Neural cell (in vitro differentiated cells): ENCODE data around the gene PDE2A. TPM values are rescaled to one million over a fixed set of nuclear protein-coding genes. Genes with fewer than 3 reads are reported as not detected.

ENCODE experiments used
- H2AFZ ChIP-seq: fragments of 200-600, 300-800 bp; sonication (generic), shearing (Covaris generic); 2 replicates; pipeline ENCODE4 v1.6.0; 2014; ENCODE audit warnings: low read depth, mild to moderate bottlenecking, antibody characterized with exemption, low read length, moderate library complexity
- H3F3A ChIP-seq: fragments of 200-600 bp; shearing (Covaris generic); 2 replicates; pipeline ENCODE4 v1.6.1; 2016; ENCODE audit warnings: mild to moderate bottlenecking, moderate library complexity, mixed read lengths, antibody characterized with exemption, low read length; ENCODE audit not compliant: insufficient read depth, poor library complexity, severe bottlenecking
- H3K27ac ChIP-seq: fragments of 200-600, 300-800 bp; sonication (generic), shearing (Covaris generic); 2 replicates; pipeline ENCODE4 v1.5.1; 2014; ENCODE audit warnings: mild to moderate bottlenecking, low read length, moderate library complexity
- H3K27me3 ChIP-seq: fragments of 300-800, 200-600 bp; sonication (generic), shearing (Covaris generic); 2 replicates; pipeline ENCODE4 v1.6.0; 2014; ENCODE audit warnings: mild to moderate bottlenecking, low read depth, low read length, moderate library complexity; ENCODE audit not compliant: insufficient read depth
- H3K36me3 ChIP-seq: fragments of 300-800, 200-600 bp; sonication (generic), shearing (Covaris generic); 2 replicates; pipeline ENCODE4 v1.5.1; 2014; ENCODE audit warnings: mild to moderate bottlenecking, antibody characterized with exemption, low read length, moderate library complexity; ENCODE audit not compliant: insufficient read depth
- H3K4me2 ChIP-seq: fragments of 300-800, 200-600 bp; sonication (generic), shearing (Covaris generic); 2 replicates; pipeline ENCODE4 v1.6.0; 2014; ENCODE audit warnings: mild to moderate bottlenecking, low read length
- H3K4me3 ChIP-seq: fragments of 300-800, 200-600 bp; sonication (generic), shearing (Covaris generic); 2 replicates; pipeline ENCODE4 v1.5.1; 2014; ENCODE audit warnings: mild to moderate bottlenecking, low read length, moderate library complexity
- H3K79me2 ChIP-seq: fragments of 200-600 bp; shearing (Covaris generic); replicated peaks from 2 replicates; pipeline ENCODE4 v1.6.0; 2014; ENCODE audit warnings: mild to moderate bottlenecking, low read length, moderate library complexity; ENCODE audit not compliant: insufficient read depth
- H3K9ac ChIP-seq: fragments of 300-800, 200-600 bp; sonication (generic), shearing (Covaris generic); 2 replicates; pipeline ENCODE4 v1.6.1; 2016; ENCODE audit warnings: mild to moderate bottlenecking, low read length, mixed read lengths
- H3K9me2 ChIP-seq: fragments of 200-600 bp; shearing (Covaris generic); 2 replicates; pipeline ENCODE4 v1.6.1; 2016; ENCODE audit warnings: mild to moderate bottlenecking, low read length, mixed read lengths; ENCODE audit not compliant: insufficient read depth
- H3K9me3 ChIP-seq: fragments of 200-600, 300-800 bp; sonication (generic), shearing (Covaris generic); 2 replicates; pipeline ENCODE4 v1.6.1; 2016; ENCODE audit warnings: mild to moderate bottlenecking, mixed run types, low read length, moderate library complexity, mixed read lengths
- H4K20me1 ChIP-seq: fragments of 200-600 bp; shearing (Covaris generic); 2 replicates; pipeline ENCODE4 v1.6.1; 2016; ENCODE audit warnings: mild to moderate bottlenecking, mixed run types; ENCODE audit not compliant: insufficient read depth
- EP300 ChIP-seq: fragments of 450-650 bp; conservative IDR thresholded peaks from 2 replicates; pipeline ENCODE4 v1.6.1; 2014; ENCODE audit warnings: antibody characterized with exemption, mild to moderate bottlenecking, moderate library complexity; ENCODE audit not compliant: poor library complexity, severe bottlenecking
- EZH2 ChIP-seq: fragments of 200-600, 300-800 bp; shearing (Covaris generic), sonication (generic); IDR thresholded peaks from 2 replicates; pipeline ENCODE4 v1.6.1; 2014; ENCODE audit warnings: antibody characterized with exemption, low read length, borderline replicate concordance, mild to moderate bottlenecking; ENCODE audit not compliant: insufficient read depth, poor library complexity, severe bottlenecking
- POLR2AphosphoS5 ChIP-seq: IDR thresholded peaks from 2 replicates; pipeline ENCODE4 v1.6.1; 2012
- RAD21 ChIP-seq: fragments of 450-650 bp; conservative IDR thresholded peaks from 2 replicates; pipeline ENCODE4 v1.6.1; 2014; ENCODE audit warnings: antibody characterized with exemption, mild to moderate bottlenecking, moderate library complexity
- SMC3 ChIP-seq: fragments of 450-650 bp; conservative IDR thresholded peaks from 2 replicates; pipeline ENCODE4 v1.6.1; 2014; ENCODE audit warnings: antibody characterized with exemption, mild to moderate bottlenecking, moderate library complexity; ENCODE audit not compliant: poor library complexity
- TAF1 ChIP-seq: IDR thresholded peaks from 2 replicates; pipeline ENCODE4 v1.6.1; 2012; ENCODE audit warnings: low read depth
- polyA plus RNA-seq: library from polyadenylated mRNA; depleted of rRNA; stranded (reverse); fragments of >200 nt; gene quantifications from 2 replicates; pipeline ENCODE4 v1.2.3, GENCODE V29; 2014
- TF ChIP-seq, protein P1 (sequence below): fragments of 450-650 bp; IDR thresholded peaks from 2 replicates; pipeline ENCODE4 v1.5.1; 2014; ENCODE audit warnings: antibody characterized with exemption, mild to moderate bottlenecking, moderate library complexity; ENCODE audit not compliant: poor library complexity, severe bottlenecking
- TF ChIP-seq, protein P2 (sequence below): IDR thresholded peaks from 2 replicates; pipeline ENCODE4 v1.6.1; 2012; ENCODE audit warnings: borderline replicate concordance

PDE2A gene
- polyA plus RNA-seq, 1 donor from 2014 or later, result 11.6 TPM

- Histone ChIP-seq H3K9me2 (no peaks in the 10 kb centered on the region), H3F3A (no peaks in the 10 kb centered on the region), H3K27me3 (no peaks in the 10 kb centered on the region), H2AFZ (no peak overlapping the region), H3K4me3 (no peak overlapping the region), H3K79me2 (no peaks in the 10 kb centered on the region), H3K9ac (no peak overlapping the region), H3K4me2 (no peak overlapping the region), H4K20me1 (no peaks in the 10 kb centered on the region), H3K36me3 (no peaks in the 10 kb centered on the region), H3K9me3 (no peaks in the 10 kb centered on the region), H3K27ac (no peak overlapping the region)
- TF ChIP-seq TAF1 (no peak), SMC3 (no peak), EP300 (no peak), EZH2 (no peak), POLR2AphosphoS5 (no peak), RAD21 (no peak)
- TF ChIP-seq, protein P1, sequence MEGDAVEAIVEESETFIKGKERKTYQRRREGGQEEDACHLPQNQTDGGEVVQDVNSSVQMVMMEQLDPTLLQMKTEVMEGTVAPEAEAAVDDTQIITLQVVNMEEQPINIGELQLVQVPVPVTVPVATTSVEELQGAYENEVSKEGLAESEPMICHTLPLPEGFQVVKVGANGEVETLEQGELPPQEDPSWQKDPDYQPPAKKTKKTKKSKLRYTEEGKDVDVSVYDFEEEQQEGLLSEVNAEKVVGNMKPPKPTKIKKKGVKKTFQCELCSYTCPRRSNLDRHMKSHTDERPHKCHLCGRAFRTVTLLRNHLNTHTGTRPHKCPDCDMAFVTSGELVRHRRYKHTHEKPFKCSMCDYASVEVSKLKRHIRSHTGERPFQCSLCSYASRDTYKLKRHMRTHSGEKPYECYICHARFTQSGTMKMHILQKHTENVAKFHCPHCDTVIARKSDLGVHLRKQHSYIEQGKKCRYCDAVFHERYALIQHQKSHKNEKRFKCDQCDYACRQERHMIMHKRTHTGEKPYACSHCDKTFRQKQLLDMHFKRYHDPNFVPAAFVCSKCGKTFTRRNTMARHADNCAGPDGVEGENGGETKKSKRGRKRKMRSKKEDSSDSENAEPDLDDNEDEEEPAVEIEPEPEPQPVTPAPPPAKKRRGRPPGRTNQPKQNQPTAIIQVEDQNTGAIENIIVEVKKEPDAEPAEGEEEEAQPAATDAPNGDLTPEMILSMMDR, result no peak
- TF ChIP-seq, protein P2, sequence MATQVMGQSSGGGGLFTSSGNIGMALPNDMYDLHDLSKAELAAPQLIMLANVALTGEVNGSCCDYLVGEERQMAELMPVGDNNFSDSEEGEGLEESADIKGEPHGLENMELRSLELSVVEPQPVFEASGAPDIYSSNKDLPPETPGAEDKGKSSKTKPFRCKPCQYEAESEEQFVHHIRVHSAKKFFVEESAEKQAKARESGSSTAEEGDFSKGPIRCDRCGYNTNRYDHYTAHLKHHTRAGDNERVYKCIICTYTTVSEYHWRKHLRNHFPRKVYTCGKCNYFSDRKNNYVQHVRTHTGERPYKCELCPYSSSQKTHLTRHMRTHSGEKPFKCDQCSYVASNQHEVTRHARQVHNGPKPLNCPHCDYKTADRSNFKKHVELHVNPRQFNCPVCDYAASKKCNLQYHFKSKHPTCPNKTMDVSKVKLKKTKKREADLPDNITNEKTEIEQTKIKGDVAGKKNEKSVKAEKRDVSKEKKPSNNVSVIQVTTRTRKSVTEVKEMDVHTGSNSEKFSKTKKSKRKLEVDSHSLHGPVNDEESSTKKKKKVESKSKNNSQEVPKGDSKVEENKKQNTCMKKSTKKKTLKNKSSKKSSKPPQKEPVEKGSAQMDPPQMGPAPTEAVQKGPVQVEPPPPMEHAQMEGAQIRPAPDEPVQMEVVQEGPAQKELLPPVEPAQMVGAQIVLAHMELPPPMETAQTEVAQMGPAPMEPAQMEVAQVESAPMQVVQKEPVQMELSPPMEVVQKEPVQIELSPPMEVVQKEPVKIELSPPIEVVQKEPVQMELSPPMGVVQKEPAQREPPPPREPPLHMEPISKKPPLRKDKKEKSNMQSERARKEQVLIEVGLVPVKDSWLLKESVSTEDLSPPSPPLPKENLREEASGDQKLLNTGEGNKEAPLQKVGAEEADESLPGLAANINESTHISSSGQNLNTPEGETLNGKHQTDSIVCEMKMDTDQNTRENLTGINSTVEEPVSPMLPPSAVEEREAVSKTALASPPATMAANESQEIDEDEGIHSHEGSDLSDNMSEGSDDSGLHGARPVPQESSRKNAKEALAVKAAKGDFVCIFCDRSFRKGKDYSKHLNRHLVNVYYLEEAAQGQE, result no peak
Measured at GRCh38 chr11:72597721-72598120, 76.5 kb downstream of the PDE2A start.

DNA sequence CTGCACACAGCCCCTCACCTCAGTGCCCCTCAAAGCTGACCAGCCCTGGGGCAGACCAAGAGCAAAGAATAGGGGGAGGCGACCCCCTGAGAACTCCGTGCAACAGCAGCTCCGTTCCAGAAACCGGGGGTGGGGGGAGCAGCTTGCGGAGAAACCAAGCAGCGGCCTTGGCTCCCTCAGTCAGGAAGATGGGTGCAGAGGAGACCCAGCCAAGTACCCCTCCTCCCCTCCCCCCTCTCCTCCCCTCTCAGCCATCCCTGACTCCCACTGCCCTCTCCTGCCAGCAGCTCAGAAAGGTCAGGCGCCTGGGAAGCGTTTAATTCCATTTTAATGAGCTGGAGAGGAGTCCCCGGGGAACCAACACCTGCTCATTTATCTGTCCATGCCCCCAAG, 78.9 kb downstream of the PDE2A start:
- no peak for TF ChIP-seq POLR2AphosphoS5
- TF ChIP-seq EZH2, result no peak
- TF ChIP-seq, protein P2, result no peak
- H3K4me2 ChIP-seq, result no peak overlapping the region
- H4K20me1 ChIP-seq, result no peaks in the 10 kb centered on the region
- H3K9me2 ChIP-seq, result no peaks in the 10 kb centered on the region
- no peaks in the 10 kb centered on the region for H3K79me2 ChIP-seq
- H3K4me3 ChIP-seq, result no peak overlapping the region
- H3K9ac ChIP-seq, result no peak overlapping the region
- H3F3A ChIP-seq, result no peaks in the 10 kb centered on the region
- no peak overlapping the region for H3K27ac ChIP-seq
- H3K27me3 ChIP-seq, result peaks cover 17% of the 10 kb centered on the region
- no peak overlapping the region for H2AFZ ChIP-seq
- H3K9me3 ChIP-seq, result no peaks in the 10 kb centered on the region
- no peaks in the 10 kb centered on the region for H3K36me3 ChIP-seq
